Endothelial cell of umbilical vein (primary cell): ENCODE results near the gene RBMS3. TPM values are rescaled to one million over a fixed set of nuclear protein-coding genes. Genes with fewer than 3 reads are reported as not detected.

Experiments used
- BruUV-seq: library from RNA; stranded (reverse); fragments of 400-500 nt; replicated peaks from 2 replicates; lab custom pipeline; 2021; lab: Mats Ljungman, UMichigan
- CTCF ChIA-PET: fragments of 300-600, 350-600 bp; sonication (Branson Sonifier 250); formaldehyde crosslinking; loops from one replicate; lab custom pipeline; 2021; ENCODE audit warnings: antibody characterized with exemption, inconsistent platforms; lab: Charles Lee
- POLR2A ChIA-PET: fragments of 300-600, 350-600 bp; sonication (Branson Sonifier 250); formaldehyde crosslinking; loops from one replicate; lab custom pipeline; 2021; ENCODE audit warnings: antibody characterized with exemption, inconsistent platforms; lab: Charles Lee
- DNase-seq: peaks from one replicate; pipeline ENCODE4 v3.0.0-alpha.2; 2011; ENCODE audit warnings: low read depth, low spot score
- FAIRE-seq: peaks from 2 replicates; lab custom pipeline; 2011; peaks lifted over from hg19 to GRCh38; lab: Jason Lieb, UNC
- H2AFZ ChIP-seq: 2 replicates; pipeline ENCODE4 v1.6.0; 2012; ENCODE audit warnings: low read depth, low read length, control low read depth, inconsistent platforms
- H3K27ac ChIP-seq: 2 replicates; pipeline ENCODE4 v1.5.1; 2011; ENCODE audit warnings: low read depth, mild to moderate bottlenecking, control low read depth, low read length, moderate library complexity; ENCODE audit not compliant: insufficient read depth
- H3K27me3 ChIP-seq, 2 experiments: 2 replicates each; pipeline versions ENCODE4 v1.6.0 to v1.6.1; 2011; ENCODE audit warnings: low read length in 2 of 2, mixed read lengths in 1 of 2; ENCODE audit not compliant: control insufficient read depth in 2 of 2, insufficient read depth in 2 of 2
- H3K36me3 ChIP-seq, 2 experiments: 2 replicates in 1 of 2; 3 replicates in 1 of 2; pipeline ENCODE4 v1.5.1; 2011; ENCODE audit warnings: low read length in 2 of 2, mild to moderate bottlenecking in 1 of 2, moderate library complexity in 1 of 2; ENCODE audit not compliant: control insufficient read depth in 2 of 2, insufficient read depth in 2 of 2; ENCODE audit errors: extremely low read depth in 1 of 2
- H3K4me1 ChIP-seq: 3 replicates; pipeline ENCODE4 v1.5.1; 2011; ENCODE audit warnings: mild to moderate bottlenecking, low read length; ENCODE audit not compliant: control insufficient read depth, insufficient read depth; ENCODE audit errors: extremely low read depth
- H3K4me2 ChIP-seq: 2 replicates; pipeline ENCODE4 v1.6.1; 2011; ENCODE audit warnings: low read length, control low read depth, mixed read lengths; ENCODE audit not compliant: insufficient read depth
- H3K4me3 ChIP-seq, 3 experiments: fragments of 200-600 bp in 1 of 3; sonication (generic), shearing (Covaris generic) in 1 of 3; replicated peaks in 1 of 3; 2 replicates each; pipeline ENCODE4 v1.5.1; 2011 to 2016; ENCODE audit warnings: control low read depth in 3 of 3, low read length in 3 of 3, mild to moderate bottlenecking in 2 of 3, inconsistent platforms in 1 of 3, low read depth in 1 of 3, moderate library complexity in 1 of 3; ENCODE audit not compliant: insufficient read depth in 1 of 3
- H3K79me2 ChIP-seq: 2 replicates; pipeline ENCODE4 v1.6.0; 2012; ENCODE audit warnings: low read length, inconsistent platforms; ENCODE audit not compliant: control insufficient read depth, insufficient read depth
- H3K9ac ChIP-seq: replicated peaks from 2 replicates; pipeline ENCODE3; 2011; ENCODE audit warnings: low read length, control low read depth; ENCODE audit not compliant: insufficient read depth; ENCODE audit errors: extremely low read depth
- H3K9me1 ChIP-seq: replicated peaks from 3 replicates; pipeline ENCODE4 v1.6.0; 2011; ENCODE audit warnings: mild to moderate bottlenecking, low read length; ENCODE audit not compliant: control insufficient read depth, insufficient read depth; ENCODE audit errors: extremely low read depth
- H3K9me3 ChIP-seq: replicated peaks from 2 replicates; pipeline ENCODE4 v1.5.1; 2012; ENCODE audit warnings: low read length, inconsistent platforms; ENCODE audit not compliant: control insufficient read depth, insufficient read depth
- H4K20me1 ChIP-seq: replicated peaks from 2 replicates; pipeline ENCODE3; 2011; ENCODE audit warnings: mild to moderate bottlenecking, low read length; ENCODE audit not compliant: control insufficient read depth, insufficient read depth; ENCODE audit errors: extremely low read depth
- CTCF ChIP-seq, 2 donors: IDR thresholded peaks; 1 replicate in 1 of 2; 2 replicates in 1 of 2; pipeline ENCODE4 v1.5.1; 2011; ENCODE audit warnings: low read length in 2 of 2, mild to moderate bottlenecking in 2 of 2, moderate library complexity in 2 of 2, control low read depth in 1 of 2, inconsistent platforms in 1 of 2, low read depth in 1 of 2; ENCODE audit not compliant: insufficient read depth in 1 of 2; ENCODE audit errors: extremely low read depth in 1 of 2
- EZH2 ChIP-seq: IDR thresholded peaks from 2 replicates; pipeline ENCODE4 v1.6.1; 2012; ENCODE audit warnings: borderline replicate concordance, low read depth, mild to moderate bottlenecking, moderate library complexity, low read length, inconsistent platforms; ENCODE audit not compliant: severe bottlenecking
- FOS ChIP-seq: IDR thresholded peaks from 2 replicates; pipeline ENCODE4 v1.6.1; 2011; ENCODE audit warnings: mild to moderate bottlenecking, low read length, moderate library complexity, borderline replicate concordance; ENCODE audit not compliant: insufficient read depth
- GATA2 ChIP-seq: IDR thresholded peaks from 2 replicates; pipeline ENCODE4 v1.7.0; 2011; ENCODE audit warnings: low read depth, mild to moderate bottlenecking, moderate library complexity, mixed read lengths, low read length; ENCODE audit not compliant: insufficient read length, insufficient read depth
- JUN ChIP-seq: IDR thresholded peaks from 2 replicates; pipeline ENCODE4 v1.6.1; 2011; ENCODE audit warnings: borderline replicate concordance, low read depth; ENCODE audit not compliant: insufficient read length, insufficient read depth
- MAX ChIP-seq: IDR thresholded peaks from 2 replicates; pipeline ENCODE4 v1.6.1; 2011; ENCODE audit not compliant: insufficient read depth, insufficient read length
- MYC ChIP-seq: IDR thresholded peaks from one replicate; pipeline ENCODE4 v1.6.1; 2011; ENCODE audit warnings: mild to moderate bottlenecking, low read depth, low read length
- POLR2A ChIP-seq: IDR thresholded peaks from 2 replicates; pipeline ENCODE4 v1.6.1; 2012; ENCODE audit warnings: low read depth, mild to moderate bottlenecking, control low read depth, low read length
- POLR2AphosphoS5 ChIP-seq: IDR thresholded peaks from 2 replicates; pipeline ENCODE4 v1.6.1; 2012; ENCODE audit warnings: low read depth, mild to moderate bottlenecking, control low read depth, low read length, moderate library complexity; ENCODE audit not compliant: insufficient read depth
- dilution Hi-C: fragments of 300-500 bp; cut with MboI; formaldehyde crosslinking; loops from one replicate; pipeline ENCODE4 v1.15.0; 2019; ENCODE audit warnings: low sequenced_read_pairs; ENCODE audit not compliant: extremely low pct_ligation_motif_present
- intact Hi-C: fragments of 100-400 bp; cut with micrococcal nuclease; formaldehyde crosslinking; loops from one replicate; pipeline ENCODE4 v1.10.0; 2022
- polyA plus RNA-seq, 4 experiments: library from polyadenylated mRNA; depleted of rRNA in 3 of 4; stranded (reverse) in 3 of 4; unstranded in 1 of 4; fragments of >200 nt; gene quantifications; 2 replicates each; pipeline versions ENCODE4 v1.2.1 to v1.2.3, GENCODE V29; 2011 to 2012; ENCODE audit warnings: missing spikeins in 1 of 4
- total RNA-seq: library from RNA; stranded (reverse); gene quantifications from 2 replicates; pipeline ENCODE4 v1.2.3, GENCODE V29; 2021

RBMS3 gene
- total and polyA plus RNA-seq, 2 donors (not counting 3 experiments of a cell fraction or from before 2014, with no cell fraction given) = 13.6 to 42.3 TPM

GRCh38 chr3:29583861-29584260 is 303.0 kb downstream of the RBMS3 start:
- Histone ChIP-seq H3K36me3 (no peaks in the 10 kb centered on the region), H2AFZ (no peak overlapping the region), H3K79me2 (no peaks in the 10 kb centered on the region), H3K27ac (no peak overlapping the region), H3K9me3 (no peaks in the 10 kb centered on the region), H3K9me1 (no peaks in the 10 kb centered on the region), H4K20me1 (no peaks in the 10 kb centered on the region), H3K4me2 (no peak overlapping the region), H3K4me3 (no peak overlapping the region), H3K27me3 (no peaks in the 10 kb centered on the region), H3K4me1 (no peaks in the 10 kb centered on the region), H3K9ac (no peak overlapping the region)
- DNase-seq (no peak), FAIRE-seq (no peak)
- ChIA-PET POLR2A (no interaction called here), CTCF (interaction anchor here (1.3 kb wide), 1 partner anchor 667 kb away, joined by 4 read pairs; no protein-coding TSS in a partner anchor)
- TF ChIP-seq CTCF (IDR thresholded peaks at IDR 0.05; ENCODE audit: extremely low read depth in 1 of 2, insufficient read depth in 1 of 2, low read depth in 1 of 2, low read length in 2 of 2) (no peak), POLR2A (no peak), MAX (no peak), MYC (no peak), JUN (no peak)
- dilution Hi-C loops (no loop called here), intact Hi-C loops (no loop called here)
- no TSS peak for BruUV-seq

GRCh38 chr3:29585368-29585767 is 304.5 kb downstream of the RBMS3 start:
- Histone ChIP-seq H3K79me2 (no peaks in the 10 kb centered on the region), H4K20me1 (no peaks in the 10 kb centered on the region), H3K4me2 (no peak overlapping the region), H3K4me3 (no peak overlapping the region), H3K9me1 (no peaks in the 10 kb centered on the region), H3K4me1 (no peaks in the 10 kb centered on the region), H3K9ac (no peak overlapping the region), H3K9me3 (no peaks in the 10 kb centered on the region), H3K27ac (no peak overlapping the region), H3K27me3 (no peaks in the 10 kb centered on the region), H2AFZ (no peak overlapping the region), H3K36me3 (no peaks in the 10 kb centered on the region)
- dilution Hi-C loops = no loop called here
- FAIRE-seq = no peak
- BruUV-seq = no TSS peak
- ChIA-PET POLR2A (no interaction called here), CTCF (no interaction called here)
- TF ChIP-seq POLR2AphosphoS5 (no peak), MYC (no peak), JUN (no peak), MAX (no peak), FOS (no peak), EZH2 (no peak), POLR2A (no peak), GATA2 (no peak), CTCF (IDR thresholded peaks at IDR 0.05; ENCODE audit: extremely low read depth in 1 of 2, insufficient read depth in 1 of 2, low read depth in 1 of 2, low read length in 2 of 2) (no peak)
- intact Hi-C loops = no loop called here
- DNase-seq = no peak
